Psoas muscle (tissue), 8 donors: ENCODE data around the gene CTDSPL2. TPM values are rescaled to one million over a fixed set of nuclear protein-coding genes. Genes with fewer than 3 reads are reported as not detected.
"Not testable (repeated sequence)": the region's sequence is repeated elsewhere in the genome, so short reads cannot be mapped to it uniquely, and the experiment has no call there.

Experiments used
- ATAC-seq, 4 donors: fragments of 200-7000 bp; cut with Tn5 transposase; one replicate each; pipeline ENCODE4 v1.9.1; 2020; ENCODE audit warnings: moderate library complexity in 3 of 4, mild to moderate bottlenecking in 2 of 4
- DNase-seq, 2 donors: peaks; one replicate each; pipeline ENCODE4 v3.0.0-alpha.2; 2020
- H3K27ac ChIP-seq: fragments of 200-600 bp; one replicate; pipeline ENCODE4 v1.8.0; 2022
- H3K27me3 ChIP-seq, 3 donors: fragments of 200-600 bp in 1 of 3; one replicate each; pipeline versions ENCODE4 v1.6.1 to v1.8.0; 2013 to 2022; ENCODE audit warnings: low read length in 2 of 3, mild to moderate bottlenecking in 2 of 3, moderate library complexity in 1 of 3; ENCODE audit not compliant: insufficient read depth in 3 of 3
- H3K36me3 ChIP-seq, 2 donors: fragments of 200-600 bp in 1 of 2; one replicate each; pipeline versions ENCODE4 v1.6.1 to v1.8.0; 2013 to 2022; ENCODE audit warnings: low read depth in 1 of 2, mild to moderate bottlenecking in 1 of 2, moderate library complexity in 1 of 2; ENCODE audit not compliant: insufficient read depth in 1 of 2
- H3K4me1 ChIP-seq: fragments of 200-600 bp; one replicate; pipeline ENCODE4 v1.8.0; 2022
- H3K4me3 ChIP-seq: fragments of 200-600 bp; one replicate; pipeline ENCODE4 v1.8.0; 2022; ENCODE audit warnings: mild to moderate bottlenecking
- H3K9me3 ChIP-seq: fragments of 200-600 bp; one replicate; pipeline ENCODE4 v1.8.0; 2022
- CTCF ChIP-seq: fragments of 200-600 bp; IDR thresholded peaks from one replicate; pipeline ENCODE4 v1.8.0; 2022; ENCODE audit warnings: antibody characterized with exemption
- WGBS, 3 donors: extraction: QIAGEN DNeasy Blood & Tissue Kit; methylation state at CpG; one replicate each; pipeline versions ENCODE4 v1.1.6 to v1.1.7; 2013; 5-methylcytosine and 5-hydroxymethylcytosine counted together
- intact Hi-C, 2 donors: fragments of 100-400 bp; cut with DNase I; formaldehyde crosslinking; loops; one replicate each; pipeline versions ENCODE4 v1.11.0 to v1.14.2; 2022
- polyA plus RNA-seq, 3 donors: library from polyadenylated mRNA; stranded (reverse); fragments of 200-250 nt; gene quantifications; one replicate each; pipeline ENCODE4 v1.2.3, GENCODE V29; 2013
- total RNA-seq, 4 donors: library from RNA; stranded (reverse); fragmentation: NEBNext Ultra II Directional in 2 of 4; extraction: Animal tissue kit (Norgen Biotek cat#: 25700) in 2 of 4; gene quantifications; one replicate each; pipeline versions ENCODE4 v1.2.1 to v1.2.4, GENCODE V29; 2021 to 2023
- donor health status: healthy with polysubstance abuse.
- donor health status: DM: no; HTN: no; CAD: no; lungs with moderate emphysema.
- donor health status: Bipolar disorder and iron deficiency.
- donor health status: healthy.
- donor health status: DM: yes; HTN: yes; CAD: no.
- donor health status: DM: no; HTN: no; CAD: no.
- donor health status: DM: no; HTN: no; CAD: no.
- donor health status: DM: yes; HTN: yes; CAD: no.

CTDSPL2 gene
- total and polyA plus RNA-seq, 7 donors: 3.2 to 18.1 (median 12.1) TPM

- Histone ChIP-seq H3K36me3 (peaks cover 3 to 31% of the 10 kb centered on the region in 2 donors), H3K27me3 (no peaks in the 10 kb centered on the region), H3K9me3 (no peaks in the 10 kb centered on the region), H3K4me1 (peaks cover 59% of the 10 kb centered on the region), H3K4me3 (peak overlapping the region; percentile 43), H3K27ac (peak overlapping the region; percentile 73)
- DNase-seq (no peak), ATAC-seq (no peak)
- intact Hi-C loops: no loop called here
- WGBS, 3 donors: 92 to 99% (median 94%) methylated on average over 4 of the region's 4 CpGs
- TF ChIP-seq CTCF: no peak
Measured at GRCh38 chr15:44541282-44541958, 114.0 kb downstream of the CTDSPL2 start.

GRCh38 chr15:44542596-44542995, 115.2 kb downstream of the CTDSPL2 start:
- no peak for ATAC-seq
- peaks cover 3 to 31% of the 10 kb centered on the region in 2 donors for H3K36me3 ChIP-seq
- no peaks in the 10 kb centered on the region for H3K27me3 ChIP-seq
- H3K4me1 ChIP-seq: peaks cover 68% of the 10 kb centered on the region
- intact Hi-C loops: no loop called here
- no peaks in the 10 kb centered on the region for H3K9me3 ChIP-seq
- no peak for DNase-seq
- H3K27ac ChIP-seq: peak overlapping the region; percentile 73
- H3K4me3 ChIP-seq: peak overlapping the region; percentile 43
- TF ChIP-seq CTCF: no peak

- peaks cover 60% of the 10 kb centered on the region for H3K4me1 ChIP-seq
- intact Hi-C loops: not testable (repeated sequence)
Measured at GRCh38 chr15:44544745-44545144, 117.3 kb downstream of the CTDSPL2 start.

GRCh38 chr15:44545913-44546802, 118.7 kb downstream of the CTDSPL2 start:
- WGBS, 3 donors: 44 to 60% (median 47%) methylated on average over 5 of the region's 5 CpGs
- Histone ChIP-seq H3K9me3 (no peaks in the 10 kb centered on the region), H3K36me3 (peaks cover 0 to 18% of the 10 kb centered on the region in 2 donors), H3K4me3 (peak overlapping the region; percentile 27), H3K4me1 (peaks cover 51% of the 10 kb centered on the region), H3K27ac (peak overlapping the region; percentile 80), H3K27me3 (no peaks in the 10 kb centered on the region)
- intact Hi-C loops: no loop called here
- peak; percentile 8 for TF ChIP-seq CTCF
- ATAC-seq: peak; percentile 90 to 95 (median 92)
- DNase-seq: peak in 1 of 2 donors; percentile 52

More at GRCh38 chr15:44544745-44545144, 117.3 kb downstream of the CTDSPL2 start:
- not testable (repeated sequence) for H3K4me3 ChIP-seq, H3K27me3 ChIP-seq, DNase-seq, ATAC-seq, H3K9me3 ChIP-seq
- 90 to 93% (median 93%) methylated on average over 5 of the region's 5 CpGs for WGBS, 3 donors
- Histone ChIP-seq H3K27ac (peak overlapping the region; percentile 80), H3K36me3 (peaks cover 3 to 25% of the 10 kb centered on the region in 2 donors)

GRCh38 chr15:44549152-44549551, 121.7 kb downstream of the CTDSPL2 start:
- H3K27me3 ChIP-seq, DNase-seq, intact Hi-C loops, H3K9me3 ChIP-seq, ATAC-seq, H3K27ac ChIP-seq, H3K4me3 ChIP-seq: not testable (repeated sequence)
- 86 to 91% (median 88%) methylated on average over 9 of the region's 9 CpGs for WGBS, 3 donors
- peaks cover 3 to 43% of the 10 kb centered on the region in 2 donors for H3K36me3 ChIP-seq
- peaks cover 30% of the 10 kb centered on the region for H3K4me1 ChIP-seq
